22Rv1 (cell line): ENCODE measurements around the gene GOLGA8S.
"Not testable (repeated sequence)": the region's sequence is repeated elsewhere in the genome, so short reads cannot be mapped to it uniquely, and the experiment has no call there.

Experiments
- ZFX ChIP-seq: fragments of 450-650 bp; IDR thresholded peaks from 2 replicates; pipeline ENCODE4 v1.6.1; 2017; ENCODE audit warnings: antibody characterized with exemption, borderline replicate concordance
- TF ChIP-seq, protein P1 (sequence below): fragments of 450-650 bp; IDR thresholded peaks from 2 replicates; pipeline ENCODE4 v1.5.1; 2017; ENCODE audit warnings: mild to moderate bottlenecking

DNA sequence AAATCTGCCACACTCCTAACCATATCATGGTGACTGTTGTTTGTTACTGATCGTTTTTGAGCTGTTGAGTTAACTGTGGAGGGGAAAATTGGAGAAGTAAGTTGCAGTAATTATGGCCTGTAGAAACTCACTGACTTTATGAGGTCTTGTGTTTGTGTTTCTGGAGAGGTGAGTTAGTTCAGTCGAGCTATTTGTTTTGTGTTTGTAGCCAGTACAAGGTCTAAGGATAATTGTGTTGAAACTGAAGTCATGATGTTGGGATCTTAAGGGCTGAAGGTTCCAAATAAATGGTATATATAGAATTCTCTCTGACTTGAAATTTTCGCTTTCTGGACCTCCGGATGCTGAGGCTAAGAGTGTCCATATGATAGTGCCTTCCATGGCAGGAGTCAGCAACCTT, 49.7 kb upstream of the GOLGA8S start:
- TF ChIP-seq, protein P1, sequence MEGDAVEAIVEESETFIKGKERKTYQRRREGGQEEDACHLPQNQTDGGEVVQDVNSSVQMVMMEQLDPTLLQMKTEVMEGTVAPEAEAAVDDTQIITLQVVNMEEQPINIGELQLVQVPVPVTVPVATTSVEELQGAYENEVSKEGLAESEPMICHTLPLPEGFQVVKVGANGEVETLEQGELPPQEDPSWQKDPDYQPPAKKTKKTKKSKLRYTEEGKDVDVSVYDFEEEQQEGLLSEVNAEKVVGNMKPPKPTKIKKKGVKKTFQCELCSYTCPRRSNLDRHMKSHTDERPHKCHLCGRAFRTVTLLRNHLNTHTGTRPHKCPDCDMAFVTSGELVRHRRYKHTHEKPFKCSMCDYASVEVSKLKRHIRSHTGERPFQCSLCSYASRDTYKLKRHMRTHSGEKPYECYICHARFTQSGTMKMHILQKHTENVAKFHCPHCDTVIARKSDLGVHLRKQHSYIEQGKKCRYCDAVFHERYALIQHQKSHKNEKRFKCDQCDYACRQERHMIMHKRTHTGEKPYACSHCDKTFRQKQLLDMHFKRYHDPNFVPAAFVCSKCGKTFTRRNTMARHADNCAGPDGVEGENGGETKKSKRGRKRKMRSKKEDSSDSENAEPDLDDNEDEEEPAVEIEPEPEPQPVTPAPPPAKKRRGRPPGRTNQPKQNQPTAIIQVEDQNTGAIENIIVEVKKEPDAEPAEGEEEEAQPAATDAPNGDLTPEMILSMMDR: not testable (repeated sequence)
- not testable (repeated sequence) for TF ChIP-seq ZFX
